ENCODE results near the gene GNA14. TPM values are rescaled to one million over a fixed set of nuclear protein-coding genes. Genes with fewer than 3 reads are reported as not detected.

GNA14 gene
- total and polyA plus RNA-seq, 2 of the 8 experiments (the other 6 are each of a cell fraction or from before 2014, with no cell fraction given) = 3.4 to 6.3 TPM

DNA sequence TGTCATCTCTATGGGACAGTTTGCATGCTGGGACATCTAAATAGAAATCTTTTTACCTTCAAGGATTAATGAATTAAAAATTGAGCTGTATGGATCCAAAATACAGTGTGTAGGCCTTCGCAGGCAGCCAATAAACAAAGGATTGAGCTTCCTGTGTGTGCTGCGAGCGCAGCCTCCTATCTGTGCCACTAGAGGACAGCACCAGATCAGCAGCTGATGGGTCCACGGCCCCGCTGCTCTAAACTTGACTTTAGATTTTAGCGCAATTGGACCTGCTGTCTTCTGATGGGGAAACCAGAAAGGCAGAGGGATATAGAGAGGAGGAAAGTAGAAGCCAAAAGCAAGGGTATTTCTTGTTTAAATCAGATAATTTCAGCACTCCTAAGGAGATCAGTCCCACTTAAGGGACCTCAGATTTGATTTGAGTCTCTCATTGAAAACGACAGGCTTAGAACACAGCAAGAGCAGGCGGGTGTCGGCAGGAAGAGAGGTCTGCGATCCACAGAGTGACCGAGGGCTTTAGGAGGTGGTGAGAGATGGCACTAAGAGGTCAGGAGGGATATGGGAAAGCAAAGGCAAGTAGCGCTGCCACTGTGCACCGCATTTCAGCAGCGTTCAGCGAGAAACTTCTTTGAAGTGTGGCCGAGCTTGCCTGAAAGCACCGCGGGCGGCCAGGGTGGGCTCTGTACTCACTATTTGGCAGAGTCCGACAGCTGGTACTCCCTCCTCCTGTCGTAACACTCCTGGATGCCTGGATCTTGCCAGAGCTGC is 214.3 kb downstream of the GNA14 start:
- Histone ChIP-seq H3K56ac (replicated peaks; ENCODE audit: insufficient read length, low read depth, low read length) (no peak overlapping the region), H3K79me1 (ENCODE audit: low read depth, low read length) (no peaks in the 10 kb centered on the region), H4K91ac (replicated peaks; ENCODE audit: insufficient read length, low read length) (no peak overlapping the region), H3K4me2 (ENCODE audit: insufficient read depth in 1 of 2, low read depth in 2 of 2, low read length in 2 of 2) (no peak overlapping the region), H3K9ac (replicated peaks in 1 of 4; ENCODE audit: extremely low read depth in 1 of 4, low read depth in 3 of 4, low read length in 3 of 4) (no peak overlapping the region), H2BK20ac (ENCODE audit: low read length) (no peak overlapping the region), H2BK120ac (replicated peaks; ENCODE audit: low read depth, low read length) (no peak overlapping the region), H3K27ac (ENCODE audit: low read depth, low read length) (no peak overlapping the region), H3K79me2 (ENCODE audit: control insufficient read depth in 1 of 2, insufficient read depth in 2 of 2, low read length in 2 of 2) (no peaks in the 10 kb centered on the region), H3K36me3 (ENCODE audit: control insufficient read depth in 2 of 4, insufficient read depth in 4 of 4, low read length in 3 of 4) (no peaks in the 10 kb centered on the region), H3K23me2 (ENCODE audit: low read depth, low read length) (no peaks in the 10 kb centered on the region), H2AFZ (ENCODE audit: low read length) (no peak overlapping the region), H3K27me3 (replicated peaks in 1 of 4; ENCODE audit: control insufficient read depth in 3 of 4, extremely low read depth in 1 of 4, insufficient read depth in 3 of 4, low read length in 3 of 4) (no peaks in the 10 kb centered on the region), H3K9me3 (ENCODE audit: insufficient read depth in 2 of 2, low read depth in 1 of 2, low read length in 1 of 2) (no peaks in the 10 kb centered on the region), H2BK15ac (ENCODE audit: low read length) (no peak overlapping the region), H3K4me3 (ENCODE audit: extremely low read depth in 1 of 4, insufficient read depth in 2 of 4, low read depth in 3 of 4, low read length in 4 of 4) (no peak overlapping the region), H4K8ac (ENCODE audit: extremely low read depth, insufficient read depth, low read length) (no peak overlapping the region), H4K5ac (ENCODE audit: insufficient read length, low read depth, low read length) (no peak overlapping the region), H2BK12ac (ENCODE audit: low read depth, low read length) (no peak overlapping the region), H3K23ac (ENCODE audit: insufficient read length) (no peak overlapping the region), H3K4ac (replicated peaks; ENCODE audit: insufficient read length, low read depth, low read length) (no peak overlapping the region), H3K4me1 (replicated peaks in 1 of 4; ENCODE audit: control insufficient read depth in 3 of 4, insufficient read depth in 4 of 4, low read length in 3 of 4) (no peaks in the 10 kb centered on the region), H3K18ac (ENCODE audit: extremely low read depth, low read length) (no peak overlapping the region), H2AK5ac (ENCODE audit: low read depth, low read length) (no peak overlapping the region), H4K20me1 (replicated peaks in 1 of 2; ENCODE audit: control insufficient read depth in 1 of 2, insufficient read depth in 2 of 2, low read length in 2 of 2) (no peaks in the 10 kb centered on the region), H2BK5ac (ENCODE audit: low read depth, low read length) (0 out of 2 replicates have a peak overlapping the region, but pooled peaks have one; percentile 30), H3K14ac (ENCODE audit: insufficient read length) (no peak overlapping the region)
- DNase-seq (ENCODE audit: low read depth in 1 of 2, low spot score in 2 of 2) = no peak
- POLR2A ChIA-PET (ENCODE audit: partially characterized antibody) = interaction anchor here (1.1 kb wide), 2 partner anchors 9 to 24 kb away, joined by 3 read pairs; no protein-coding TSS in a partner anchor
- FAIRE-seq = peak; percentile 84
- 72% methylated on average over 21 of the region's 21 CpGs; no CpG with 5 or more reads in 1 of the 2 experiments for WGBS, 2 experiments (ENCODE audit: extremely low coverage in 1 of 2, insufficient coverage in 1 of 2, insufficient read length in 1 of 2, insufficient replicate concordance in 2 of 2, low coverage in 1 of 2, low lambda C conversion rate in 2 of 2, missing lambda C conversion rate in 1 of 2)
- CTCF ChIA-PET (ENCODE audit: partially characterized antibody) = interaction anchor here (0.5 to 20.5 kb wide), 47 partner anchors 9 to 805 kb away, joined by 3 to 384 read pairs (median 4); partner anchors contain the start of gene GNA14
- TF ChIP-seq JUND (IDR thresholded peaks at IDR 0.05; ENCODE audit: low read length) (no peak), RAD21 (IDR thresholded peaks at IDR 0.05 in 1 of 2, conservative IDR thresholded peaks at IDR 0.05 in 1 of 2; ENCODE audit: low read depth in 2 of 2, low read length in 2 of 2) (peak; percentile 98), POLR2AphosphoS5 (IDR thresholded peaks at IDR 0.05; ENCODE audit: low read depth, low read length) (no peak), CTBP2 (IDR thresholded peaks at IDR 0.05; ENCODE audit: borderline replicate concordance, insufficient read depth, insufficient read length, low read length) (no peak), KDM4A (IDR thresholded peaks at IDR 0.05; ENCODE audit: low read depth, low read length, severe bottlenecking) (no peak), CEBPB (IDR thresholded peaks at IDR 0.05; ENCODE audit: low read depth, low read length) (no peak), SIN3A (conservative IDR thresholded peaks at IDR 0.05 in 1 of 2, IDR thresholded peaks at IDR 0.05 in 1 of 2; ENCODE audit: low read depth in 1 of 2, low read length in 2 of 2) (no peak)
- TF ChIP-seq, protein P1, sequence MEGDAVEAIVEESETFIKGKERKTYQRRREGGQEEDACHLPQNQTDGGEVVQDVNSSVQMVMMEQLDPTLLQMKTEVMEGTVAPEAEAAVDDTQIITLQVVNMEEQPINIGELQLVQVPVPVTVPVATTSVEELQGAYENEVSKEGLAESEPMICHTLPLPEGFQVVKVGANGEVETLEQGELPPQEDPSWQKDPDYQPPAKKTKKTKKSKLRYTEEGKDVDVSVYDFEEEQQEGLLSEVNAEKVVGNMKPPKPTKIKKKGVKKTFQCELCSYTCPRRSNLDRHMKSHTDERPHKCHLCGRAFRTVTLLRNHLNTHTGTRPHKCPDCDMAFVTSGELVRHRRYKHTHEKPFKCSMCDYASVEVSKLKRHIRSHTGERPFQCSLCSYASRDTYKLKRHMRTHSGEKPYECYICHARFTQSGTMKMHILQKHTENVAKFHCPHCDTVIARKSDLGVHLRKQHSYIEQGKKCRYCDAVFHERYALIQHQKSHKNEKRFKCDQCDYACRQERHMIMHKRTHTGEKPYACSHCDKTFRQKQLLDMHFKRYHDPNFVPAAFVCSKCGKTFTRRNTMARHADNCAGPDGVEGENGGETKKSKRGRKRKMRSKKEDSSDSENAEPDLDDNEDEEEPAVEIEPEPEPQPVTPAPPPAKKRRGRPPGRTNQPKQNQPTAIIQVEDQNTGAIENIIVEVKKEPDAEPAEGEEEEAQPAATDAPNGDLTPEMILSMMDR (IDR thresholded peaks at IDR 0.05; ENCODE audit: control extremely low read depth in 1 of 3, insufficient read depth in 1 of 3, low read depth in 1 of 3, low read length in 3 of 3) = peak; percentile 92 to 99 (median 99)

Data from H1 (cell line).